22Rv1 (cell line): ENCODE measurements around the gene ACSF3.

ENCODE experiments used
- H3K27ac ChIP-seq: fragments of 450-650 bp; 2 replicates; pipeline ENCODE4 v1.5.1; 2017
- CTCF ChIP-seq: fragments of 450-650 bp; IDR thresholded peaks from 2 replicates; pipeline ENCODE4 v1.5.1; 2017; ENCODE audit warnings: mild to moderate bottlenecking
- ZFX ChIP-seq: fragments of 450-650 bp; IDR thresholded peaks from 2 replicates; pipeline ENCODE4 v1.6.1; 2017; ENCODE audit warnings: antibody characterized with exemption, borderline replicate concordance

ACSF3 gene

GRCh38 chr16:89048090-89048725 is 45.4 kb upstream of the ACSF3 start:
- H3K27ac ChIP-seq: no peak overlapping the region
- TF ChIP-seq CTCF: no peak
- TF ChIP-seq ZFX: no peak

- no peak overlapping the region for H3K27ac ChIP-seq
- TF ChIP-seq CTCF: no peak
- no peak for TF ChIP-seq ZFX
Measured at GRCh38 chr16:89048871-89049422, 44.7 kb upstream of the ACSF3 start.

GRCh38 chr16:89049484-89050118 is 44.1 kb upstream of the ACSF3 start:
- H3K27ac ChIP-seq: no peak overlapping the region
- TF ChIP-seq CTCF (no peak), ZFX (no peak)

GRCh38 chr16:89050119-89050867 is 43.4 kb upstream of the ACSF3 start:
- TF ChIP-seq ZFX: no peak
- no peak for TF ChIP-seq CTCF
- no peak overlapping the region for H3K27ac ChIP-seq

- TF ChIP-seq CTCF: no peak
- H3K27ac ChIP-seq: no peak overlapping the region
Measured at GRCh38 chr16:89050868-89051311, 42.8 kb upstream of the ACSF3 start.

- no peak for TF ChIP-seq ZFX
- TF ChIP-seq CTCF: no peak
- H3K27ac ChIP-seq: no peak overlapping the region
Measured at GRCh38 chr16:89051521-89052166, 42.0 kb upstream of the ACSF3 start.
